IMR-90 (cell line): ENCODE data around the gene KIAA0513. TPM values are rescaled to one million over a fixed set of nuclear protein-coding genes. Genes with fewer than 3 reads are reported as not detected.

Experiments
- ATAC-seq: fragments of 200-7000 bp; cut with Tn5 transposase; 2 replicates; pipeline ENCODE4 v1.9.1; 2020; ENCODE audit warnings: low read depth, mild to moderate bottlenecking, moderate library complexity
- BruUV-seq: library from RNA; stranded (reverse); fragments of 400-500 nt; replicated peaks from 2 replicates; lab custom pipeline; 2021; lab: Mats Ljungman, UMichigan
- CTCF ChIA-PET: fragments of 300-600 bp; formaldehyde crosslinking; extraction: SDS; loops from one replicate; lab custom pipeline; 2021; ENCODE audit warnings: antibody characterized with exemption; lab: Yijun Ruan, JAX
- POLR2A ChIA-PET: fragments of 300-600 bp; sonication (Branson Sonifier 250); formaldehyde crosslinking; loops from one replicate; lab custom pipeline; 2022; ENCODE audit warnings: antibody characterized with exemption; ENCODE audit not compliant: unreplicated experiment; lab: Charles Lee
- DNase-seq: peaks from one replicate; pipeline ENCODE4 v3.0.0; 2013
- H2AFZ ChIP-seq: replicated peaks from 2 replicates; pipeline ENCODE3; 2013; ENCODE audit warnings: low read length, mild to moderate bottlenecking; ENCODE audit not compliant: poor library complexity
- H2AK5ac ChIP-seq: 2 replicates; pipeline ENCODE4 v1.6.1; 2013; ENCODE audit warnings: low read depth, low read length, inconsistent platforms
- H2AK9ac ChIP-seq: replicated peaks from 2 replicates; pipeline ENCODE3; 2013; ENCODE audit warnings: mild to moderate bottlenecking, low read depth, low read length, moderate library complexity; ENCODE audit not compliant: poor library complexity
- H2BK120ac ChIP-seq: 2 replicates; pipeline ENCODE4 v1.6.1; 2013; ENCODE audit warnings: low read depth, low read length, inconsistent platforms
- H2BK15ac ChIP-seq: 3 replicates; pipeline ENCODE4 v1.6.1; 2013; ENCODE audit warnings: low read depth, low read length, inconsistent platforms
- H2BK20ac ChIP-seq: 2 replicates; pipeline ENCODE4 v1.6.1; 2013; ENCODE audit warnings: low read depth, mild to moderate bottlenecking, inconsistent platforms, low read length, moderate library complexity
- H2BK5ac ChIP-seq: 2 replicates; pipeline ENCODE4 v1.6.1; 2013; ENCODE audit warnings: mild to moderate bottlenecking, low read depth, low read length, inconsistent platforms; ENCODE audit not compliant: poor library complexity, severe bottlenecking
- H3K14ac ChIP-seq: replicated peaks from 2 replicates; pipeline ENCODE4 v1.6.1; 2013; ENCODE audit warnings: low read depth, low read length, inconsistent platforms
- H3K18ac ChIP-seq: 2 replicates; pipeline ENCODE4 v1.6.1; 2013; ENCODE audit warnings: low read depth, low read length, control low read depth
- H3K23ac ChIP-seq: 2 replicates; pipeline ENCODE4 v1.6.1; 2013; ENCODE audit warnings: low read depth, low read length, inconsistent platforms
- H3K27ac ChIP-seq: 2 replicates; pipeline ENCODE4 v1.5.1; 2013; ENCODE audit warnings: mild to moderate bottlenecking, control low read depth, low read length; ENCODE audit not compliant: insufficient read depth
- H3K27me3 ChIP-seq: 2 replicates; pipeline ENCODE4 v1.6.1; 2013; ENCODE audit warnings: low read length; ENCODE audit not compliant: control insufficient read depth, insufficient read depth
- H3K36me3 ChIP-seq: 2 replicates; pipeline ENCODE4 v1.6.1; 2013; ENCODE audit warnings: low read length, mixed read lengths; ENCODE audit not compliant: control insufficient read depth, insufficient read depth
- H3K4ac ChIP-seq: 2 replicates; pipeline ENCODE4 v1.6.1; 2013; ENCODE audit warnings: low read depth, low read length, inconsistent platforms
- H3K4me1 ChIP-seq: 2 replicates; pipeline ENCODE4 v1.6.1; 2013; ENCODE audit warnings: low read length, mixed read lengths; ENCODE audit not compliant: control insufficient read depth, insufficient read depth
- H3K4me2 ChIP-seq: 2 replicates; pipeline ENCODE4 v1.6.1; 2013; ENCODE audit warnings: low read depth, mild to moderate bottlenecking, control low read depth, low read length, moderate library complexity
- H3K4me3 ChIP-seq: 2 replicates; pipeline ENCODE4 v1.5.1; 2013; ENCODE audit warnings: low read depth, mild to moderate bottlenecking, control low read depth, low read length, moderate library complexity; ENCODE audit not compliant: insufficient read depth
- H3K56ac ChIP-seq: 2 replicates; pipeline ENCODE4 v1.6.1; 2013; ENCODE audit warnings: low read length, inconsistent platforms; ENCODE audit not compliant: insufficient read depth; ENCODE audit errors: extremely low read depth
- H3K79me1 ChIP-seq, 2 experiments: 2 replicates each; pipeline ENCODE4 v1.6.1; 2013; ENCODE audit warnings: low read length in 2 of 2, inconsistent platforms in 1 of 2, low read depth in 1 of 2
- H3K9ac ChIP-seq: 2 replicates; pipeline ENCODE4 v1.6.1; 2013; ENCODE audit warnings: low read depth, low read length, control low read depth
- H3K9me1 ChIP-seq: 2 replicates; pipeline ENCODE4 v1.6.1; 2013; ENCODE audit warnings: low read length, inconsistent platforms; ENCODE audit not compliant: insufficient read depth
- H3K9me3 ChIP-seq: 2 replicates; pipeline ENCODE4 v1.6.1; 2013; ENCODE audit warnings: low read length; ENCODE audit not compliant: control insufficient read depth, insufficient read depth
- H4K20me1 ChIP-seq: 2 replicates; pipeline ENCODE4 v1.6.1; 2013; ENCODE audit warnings: low read length, inconsistent platforms; ENCODE audit not compliant: insufficient read depth
- H4K5ac ChIP-seq: 2 replicates; pipeline ENCODE4 v1.6.1; 2013; ENCODE audit warnings: mild to moderate bottlenecking, low read depth, low read length, control low read depth
- H4K8ac ChIP-seq, 2 experiments: 2 replicates each; pipeline ENCODE4 v1.6.1; 2013; ENCODE audit warnings: low read depth in 2 of 2, low read length in 2 of 2, control low read depth in 1 of 2, inconsistent platforms in 1 of 2
- H4K91ac ChIP-seq: 2 replicates; pipeline ENCODE4 v1.6.1; 2013; ENCODE audit warnings: low read depth, low read length, inconsistent platforms; ENCODE audit not compliant: insufficient read depth
- BHLHE40 ChIP-seq: fragments of 150-350 bp; IDR thresholded peaks from 2 replicates; pipeline ENCODE4 v1.6.1; 2016; ENCODE audit warnings: mild to moderate bottlenecking, low read depth, low read length
- CEBPB ChIP-seq: IDR thresholded peaks from 2 replicates; pipeline ENCODE4 v1.6.1; 2012; ENCODE audit warnings: low read depth, low read length, improper control_type of control experiment
- CHD1 ChIP-seq: IDR thresholded peaks from 2 replicates; pipeline ENCODE4 v1.6.1; 2012; ENCODE audit warnings: low read depth, low read length, improper control_type of control experiment
- ELK1 ChIP-seq: fragments of 150-350 bp; IDR thresholded peaks from 2 replicates; pipeline ENCODE4 v1.6.1; 2016; ENCODE audit warnings: low read depth, mild to moderate bottlenecking, low read length, moderate library complexity, borderline replicate concordance
- FOS ChIP-seq: fragments of 150-350 bp; IDR thresholded peaks from 2 replicates; pipeline ENCODE4 v1.6.1; 2016; ENCODE audit warnings: low read depth, low read length
- MAFK ChIP-seq: IDR thresholded peaks from 2 replicates; pipeline ENCODE4 v1.6.1; 2012; ENCODE audit warnings: low read depth, low read length, improper control_type of control experiment
- MXI1 ChIP-seq: IDR thresholded peaks from 2 replicates; pipeline ENCODE4 v1.6.1; 2012; ENCODE audit warnings: low read depth, mild to moderate bottlenecking, low read length, moderate library complexity, borderline replicate concordance
- NFE2L2 ChIP-seq: fragments of 150-350 bp; IDR thresholded peaks from 2 replicates; pipeline ENCODE4 v1.6.1; 2016; ENCODE audit warnings: low read depth, mild to moderate bottlenecking, low read length
- POLR2A ChIP-seq: IDR thresholded peaks from 2 replicates; pipeline ENCODE4 v1.6.1; 2012; ENCODE audit warnings: mild to moderate bottlenecking, low read depth, low read length
- RAD21 ChIP-seq: IDR thresholded peaks from 2 replicates; pipeline ENCODE4 v1.6.1; 2012; ENCODE audit warnings: low read length, improper control_type of control experiment
- RCOR1 ChIP-seq: IDR thresholded peaks from 2 replicates; pipeline ENCODE4 v1.6.1; 2012; ENCODE audit warnings: mild to moderate bottlenecking, low read length, improper control_type of control experiment; ENCODE audit not compliant: insufficient replicate concordance
- RFX5 ChIP-seq: IDR thresholded peaks from 2 replicates; pipeline ENCODE4 v1.8.0; 2012; ENCODE audit warnings: low read depth, mild to moderate bottlenecking, low read length, moderate library complexity
- SMC3 ChIP-seq: fragments of 150-350 bp; IDR thresholded peaks from 2 replicates; pipeline ENCODE4 v1.6.1; 2016; ENCODE audit warnings: low read depth, mild to moderate bottlenecking, antibody characterized with exemption, low read length, moderate library complexity
- USF2 ChIP-seq: fragments of 150-350 bp; IDR thresholded peaks from 2 replicates; pipeline ENCODE4 v1.6.1; 2017; ENCODE audit warnings: mild to moderate bottlenecking, antibody characterized with exemption, low read length, low read depth
- WGBS, 2 experiments: methylation state at CpG; one replicate each; pipeline versions ENCODE4 v1.1.5 to v1.1.7; 2013; ENCODE audit warnings: missing lambda C conversion rate in 2 of 2; ENCODE audit not compliant: insufficient read length in 1 of 2; ENCODE audit errors: extremely low coverage in 2 of 2; 5-methylcytosine and 5-hydroxymethylcytosine counted together
- dilution Hi-C: fragments of 300-500 bp; cut with HindIII; formaldehyde crosslinking; loops from one replicate; pipeline ENCODE4 v1.14.3; 2018; ENCODE audit warnings: low sequenced_read_pairs; ENCODE audit not compliant: unreplicated experiment
- in situ Hi-C: fragments of 300-500 bp; cut with MboI; formaldehyde crosslinking; loops from 3 replicates; pipeline ENCODE4 v1.14.3; 2019; ENCODE audit warnings: low sequenced_read_pairs, inconsistent platforms, mixed read lengths
- intact Hi-C: fragments of 100-400 bp; cut with micrococcal nuclease; formaldehyde crosslinking; loops from 2 replicates; pipeline ENCODE4 v1.10.0; 2022
- polyA plus RNA-seq, 3 experiments: library from polyadenylated mRNA; depleted of rRNA; stranded (reverse); fragments of >200 nt; gene quantifications; 2 replicates each; pipeline ENCODE4 v1.2.3, GENCODE V29; 2012; ENCODE audit warnings: low replicate concordance in 1 of 3
- total RNA-seq: library from RNA; depleted of rRNA; stranded (reverse); fragments of >200 nt; gene quantifications from 2 replicates; pipeline ENCODE4 v1.2.3, GENCODE V29; 2012

The KIAA0513 gene
- total and polyA plus RNA-seq, 2 of the 4 experiments (the other 2 are of a cell fraction), result 9.5 TPM

GRCh38 chr16:85127379-85127723, 99.8 kb downstream of the KIAA0513 start (continued):
- TF ChIP-seq MXI1 (no peak), CHD1 (no peak), RAD21 (no peak), RCOR1 (no peak), SMC3 (no peak)

GRCh38 chr16:85128079-85128837, 100.7 kb downstream of the KIAA0513 start:
- Histone ChIP-seq H3K56ac (no peak overlapping the region), H3K4ac (peak overlapping the region; percentile 36; the same call in 1 of the 2 replicates), H3K4me1 (peaks cover 32% of the 10 kb centered on the region), H2AK5ac (peak overlapping the region; percentile 89), H3K27me3 (no peaks in the 10 kb centered on the region), H2AK9ac (no peak overlapping the region), H3K14ac (0 out of 2 replicates have a peak overlapping the region, but pooled peaks have one; percentile 38), H4K8ac (peak overlapping the region in 1 of 2 experiments; percentile 1; a peak in 1 of 4 replicates), H3K9ac (no peak overlapping the region), H2BK15ac (peak overlapping the region; percentile 68; the same call in 1 of the 3 replicates), H4K20me1 (no peaks in the 10 kb centered on the region), H2BK20ac (no peak overlapping the region; the same call in 1 of the 2 replicates), H2AFZ (peak overlapping the region; percentile 19), H3K9me1 (peaks cover 18% of the 10 kb centered on the region; the same call in 1 of the 2 replicates), H3K18ac (no peak overlapping the region), H4K91ac (peak overlapping the region; percentile 34; the same call in 1 of the 2 replicates), H3K27ac (no peak overlapping the region), H3K4me2 (no peak overlapping the region), H3K79me1 (peaks cover 0 to 4% of the 10 kb centered on the region in 2 experiments; a peak in 1 of 4 replicates), H4K5ac (no peak overlapping the region), H3K4me3 (no peak overlapping the region), H2BK5ac (no peak overlapping the region), H3K23ac (no peak overlapping the region), H2BK120ac (peak overlapping the region; percentile 41), H3K36me3 (no peaks in the 10 kb centered on the region), H3K9me3 (no peaks in the 10 kb centered on the region)
- 100% methylated on average over 3 of the region's 9 CpGs; no CpG with 5 or more reads in 1 of the 2 experiments for whole genome bisulfite sequencing, 2 experiments
- in situ Hi-C loops (no loop called here), dilution Hi-C loops (no loop called here), intact Hi-C loops (no loop called here)
- ATAC-seq (no peak), DNase-seq (no peak)
- no TSS peak for BruUV-seq
- ChIA-PET CTCF (interaction anchor here (0.7 kb wide), 1 partner anchor 11 kb away, joined by 4 read pairs; no protein-coding TSS in a partner anchor), POLR2A (interaction anchor here (0.6 kb wide), 1 partner anchor 73 kb away, joined by 4 read pairs; no protein-coding TSS in a partner anchor)
- TF ChIP-seq RCOR1 (no peak), RFX5 (no peak), MXI1 (no peak), NFE2L2 (no peak), CEBPB (no peak), CHD1 (no peak), FOS (no peak), MAFK (no peak), SMC3 (no peak), BHLHE40 (no peak), ELK1 (no peak), POLR2A (no peak), RAD21 (no peak), USF2 (no peak)
